Fibroblast of the conjunctiva (primary cell): ENCODE results near the gene HMX3.
"Not testable (repeated sequence)": the region's sequence is repeated elsewhere in the genome, so short reads cannot be mapped to it uniquely, and the experiment has no call there.

Experiments
- DNase-seq: peaks from one replicate; pipeline ENCODE4 v3.0.0-alpha.2; 2010; ENCODE audit warnings: low read depth

Gene HMX3

GRCh38 chr10:123175389-123176387, 39.9 kb downstream of the HMX3 start:
- DNase-seq: no peak

- not testable (repeated sequence) for DNase-seq
These were observed 42.6 kb downstream of the HMX3 start for GRCh38 chr10:123178390-123178789.

- no peak for DNase-seq
These were observed 44.6 kb downstream of the HMX3 start for GRCh38 chr10:123180101-123181090.

- no peak for DNase-seq
These were observed 48.0 kb downstream of the HMX3 start for GRCh38 chr10:123183724-123184123.

- DNase-seq: no peak
These were observed 52.0 kb downstream of the HMX3 start for GRCh38 chr10:123187781-123188180.
